ENCODE measurements around the gene MRE11. TPM values are rescaled to one million over a fixed set of nuclear protein-coding genes. Genes with fewer than 3 reads are reported as not detected.

MRE11 gene
- polyA plus RNA-seq, 1 experiment: 10.3 TPM

GRCh38 chr11:94472916-94473799 lies 20.5 kb downstream of the MRE11 start:
- TF ChIP-seq CTCF (IDR thresholded peaks at IDR 0.05; ENCODE audit: low read depth, low read length): no peak
- ChIA-PET CTCF (interaction anchor here (1.3 kb wide), 1 partner anchor 553 kb away, joined by 4 read pairs; no protein-coding TSS in a partner anchor), POLR2A (no interaction called here)
- no peaks in the 10 kb centered on the region for H3K27me3 ChIP-seq (ENCODE audit: control insufficient read depth, insufficient read depth, low read length)
- DNase-seq (ENCODE audit: low read depth, low spot score): no peak
- H3K4me3 ChIP-seq (ENCODE audit: low read depth, low read length): no peak overlapping the region
- no peak overlapping the region for H3K27ac ChIP-seq (ENCODE audit: low read depth, low read length)
- no peaks in the 10 kb centered on the region for H3K9me3 ChIP-seq (ENCODE audit: control insufficient read depth, insufficient read depth, low read length)

- ChIA-PET CTCF (interaction anchor here (1.7 kb wide), 1 partner anchor 574 kb away, joined by 3 read pairs; no protein-coding TSS in a partner anchor), POLR2A (no interaction called here)
- Histone ChIP-seq H3K9me3 (ENCODE audit: control insufficient read depth, insufficient read depth, low read length) (no peaks in the 10 kb centered on the region), H3K27me3 (ENCODE audit: control insufficient read depth, insufficient read depth, low read length) (no peaks in the 10 kb centered on the region), H3K4me3 (ENCODE audit: low read depth, low read length) (no peak overlapping the region), H3K27ac (ENCODE audit: low read depth, low read length) (no peak overlapping the region)
- no peak for DNase-seq (ENCODE audit: low read depth, low spot score)
- no peak for TF ChIP-seq CTCF (IDR thresholded peaks at IDR 0.05; ENCODE audit: low read depth, low read length)
These were observed 24.2 kb downstream of the MRE11 start for GRCh38 chr11:94469416-94469815.

- Histone ChIP-seq H3K4me3 (ENCODE audit: low read depth, low read length) (no peak overlapping the region), H3K9me3 (ENCODE audit: control insufficient read depth, insufficient read depth, low read length) (no peaks in the 10 kb centered on the region), H3K27me3 (ENCODE audit: control insufficient read depth, insufficient read depth, low read length) (no peaks in the 10 kb centered on the region), H3K27ac (ENCODE audit: low read depth, low read length) (no peak overlapping the region)
- TF ChIP-seq CTCF (IDR thresholded peaks at IDR 0.05; ENCODE audit: low read depth, low read length): no peak
- CTCF ChIA-PET: interaction anchor here (1.0 kb wide), 1 partner anchor 564 kb away, joined by 3 read pairs; no protein-coding TSS in a partner anchor
- DNase-seq (ENCODE audit: low read depth, low spot score): no peak
- POLR2A ChIA-PET: no interaction called here
These were observed 34.1 kb downstream of the MRE11 start for GRCh38 chr11:94459576-94459975.

- ChIA-PET CTCF (interaction anchor here (0.6 to 1.1 kb wide), 4 partner anchors 48 to 608 kb away, joined by 3 to 5 read pairs (median 4); no protein-coding TSS in a partner anchor), POLR2A (no interaction called here)
- no peak for TF ChIP-seq CTCF (IDR thresholded peaks at IDR 0.05; ENCODE audit: low read depth, low read length)
- Histone ChIP-seq H3K27me3 (ENCODE audit: control insufficient read depth, insufficient read depth, low read length) (no peaks in the 10 kb centered on the region), H3K4me3 (ENCODE audit: low read depth, low read length) (no peak overlapping the region), H3K27ac (ENCODE audit: low read depth, low read length) (no peak overlapping the region), H3K9me3 (ENCODE audit: control insufficient read depth, insufficient read depth, low read length) (no peaks in the 10 kb centered on the region)
- no peak for DNase-seq (ENCODE audit: low read depth, low spot score)
These were observed 36.3 kb downstream of the MRE11 start for GRCh38 chr11:94457118-94458029.

All from AG04450 (cell line).